ENCODE data around the gene GPX2. TPM values are rescaled to one million over a fixed set of nuclear protein-coding genes. Genes with fewer than 3 reads are reported as not detected.

The GPX2 gene
- total RNA-seq, 1 donor from 2014 or later: 0.63 TPM

GRCh38 chr14:64944861-64945260 lies 2.3 kb upstream of the GPX2 start:
- Mint-ChIP-seq H3K4me3 (no peak overlapping the region), H3K27ac (no peak overlapping the region), H3K9me3 (no peaks in the 10 kb centered on the region), H3K27me3 (ENCODE audit: low read depth) (no peaks in the 10 kb centered on the region), H3K36me3 (peaks cover 31% of the 10 kb centered on the region), H3K4me1 (peaks cover 3% of the 10 kb centered on the region)
- no peak for TF ChIP-seq CTCF (IDR thresholded peaks at IDR 0.05; ENCODE audit: unreplicated experiment)
- no peak for DNase-seq (ENCODE audit: low spot score in 2 of 2, unreplicated experiment in 2 of 2)

- no peak overlapping the region for H3K27ac Mint-ChIP-seq
- no peak for TF ChIP-seq CTCF (IDR thresholded peaks at IDR 0.05; ENCODE audit: unreplicated experiment)
- H3K4me3 Mint-ChIP-seq: no peak overlapping the region
- peaks cover 31% of the 10 kb centered on the region for H3K36me3 Mint-ChIP-seq
- H3K4me1 Mint-ChIP-seq: peaks cover 7% of the 10 kb centered on the region
- H3K9me3 Mint-ChIP-seq: no peaks in the 10 kb centered on the region
- DNase-seq (ENCODE audit: low spot score in 2 of 2, unreplicated experiment in 2 of 2): no peak
- H3K27me3 Mint-ChIP-seq (ENCODE audit: low read depth): no peaks in the 10 kb centered on the region
These were observed 1.5 kb upstream of the GPX2 start for GRCh38 chr14:64944041-64944440.

- DNase-seq (ENCODE audit: low spot score in 2 of 2, unreplicated experiment in 2 of 2): no peak
- no peak overlapping the region for H3K27ac Mint-ChIP-seq
- no peak overlapping the region for H3K4me3 Mint-ChIP-seq
- H3K9me3 Mint-ChIP-seq: no peaks in the 10 kb centered on the region
- H3K36me3 Mint-ChIP-seq: peaks cover 27% of the 10 kb centered on the region
- H3K27me3 Mint-ChIP-seq (ENCODE audit: low read depth): no peaks in the 10 kb centered on the region
- peaks cover 7% of the 10 kb centered on the region for H3K4me1 Mint-ChIP-seq
- no peak for TF ChIP-seq CTCF (IDR thresholded peaks at IDR 0.05; ENCODE audit: unreplicated experiment)
These were observed 1.0 kb upstream of the GPX2 start for GRCh38 chr14:64943556-64943955.

GRCh38 chr14:64940336-64940910 lies 2.1 kb downstream of the GPX2 start:
- Mint-ChIP-seq H3K36me3 (peaks cover 18% of the 10 kb centered on the region), H3K9me3 (no peaks in the 10 kb centered on the region), H3K4me3 (no peak overlapping the region), H3K27ac (no peak overlapping the region), H3K4me1 (peaks cover 30% of the 10 kb centered on the region), H3K27me3 (ENCODE audit: low read depth) (no peaks in the 10 kb centered on the region)
- TF ChIP-seq CTCF (IDR thresholded peaks at IDR 0.05; ENCODE audit: unreplicated experiment): no peak
- DNase-seq (ENCODE audit: low spot score in 2 of 2, unreplicated experiment in 2 of 2): no peak

- no peak overlapping the region for H3K27ac Mint-ChIP-seq
- DNase-seq (ENCODE audit: low spot score in 2 of 2, unreplicated experiment in 2 of 2): no peak
- no peaks in the 10 kb centered on the region for H3K27me3 Mint-ChIP-seq (ENCODE audit: low read depth)
- no peak for TF ChIP-seq CTCF (IDR thresholded peaks at IDR 0.05; ENCODE audit: unreplicated experiment)
- H3K36me3 Mint-ChIP-seq: peaks cover 20% of the 10 kb centered on the region
- H3K4me1 Mint-ChIP-seq: peaks cover 32% of the 10 kb centered on the region
- H3K4me3 Mint-ChIP-seq: no peak overlapping the region
- no peaks in the 10 kb centered on the region for H3K9me3 Mint-ChIP-seq
These were observed 2.7 kb downstream of the GPX2 start for GRCh38 chr14:64939817-64940190.
